GM21515 (cell line): ENCODE results near the gene SLC35C1.
A peak's percentile ranks its signal among the peaks of the same experiment; 100 is the strongest.
"Not testable (repeated sequence)": the region's sequence is repeated elsewhere in the genome, so short reads cannot be mapped to it uniquely, and the experiment has no call there.

ENCODE experiments used
- ATAC-seq: cut with Tn5 transposase; IDR thresholded peaks from one replicate; pipeline ENCODE4 v1.9.1; 2021; ENCODE audit not compliant: unreplicated experiment

Gene SLC35C1

GRCh38 chr11:45810431-45811108 lies 5.6 kb downstream of the SLC35C1 start:
- ATAC-seq, result no peak

GRCh38 chr11:45811109-45811435 lies 6.1 kb downstream of the SLC35C1 start:
- no peak for ATAC-seq

- ATAC-seq, result no peak
Observed at GRCh38 chr11:45811571-45812290, 6.8 kb downstream of the SLC35C1 start.

GRCh38 chr11:45812581-45813548 lies 7.9 kb downstream of the SLC35C1 start:
- ATAC-seq, result no peak

- ATAC-seq, result no peak
Observed at GRCh38 chr11:45815747-45816146, 10.8 kb downstream of the SLC35C1 start.

GRCh38 chr11:45816614-45817013 lies 11.7 kb downstream of the SLC35C1 start:
- ATAC-seq, result no peak

GRCh38 chr11:45817191-45817590 lies 12.2 kb downstream of the SLC35C1 start:
- ATAC-seq, result peak; percentile 87

- no peak for ATAC-seq
Observed at GRCh38 chr11:45818961-45819605, 14.1 kb downstream of the SLC35C1 start.

- no peak for ATAC-seq
Observed at GRCh38 chr11:45820211-45820857, 15.4 kb downstream of the SLC35C1 start.

- not testable (repeated sequence) for ATAC-seq
Observed at GRCh38 chr11:45826492-45826891, 21.5 kb downstream of the SLC35C1 start.

- no peak for ATAC-seq
Observed at GRCh38 chr11:45827123-45827522, 22.2 kb downstream of the SLC35C1 start.

GRCh38 chr11:45828996-45829395 lies 24.0 kb downstream of the SLC35C1 start:
- no peak for ATAC-seq

- no peak for ATAC-seq
Observed at GRCh38 chr11:45830596-45830995, 25.6 kb downstream of the SLC35C1 start.

GRCh38 chr11:45832811-45833441 lies 28.0 kb downstream of the SLC35C1 start:
- no peak for ATAC-seq

- ATAC-seq, result no peak
Observed at GRCh38 chr11:45833761-45834160, 28.8 kb downstream of the SLC35C1 start.

GRCh38 chr11:45834298-45834756 lies 29.4 kb downstream of the SLC35C1 start:
- ATAC-seq, result no peak

GRCh38 chr11:45839204-45839603 lies 34.3 kb downstream of the SLC35C1 start:
- no peak for ATAC-seq

- ATAC-seq, result not testable (repeated sequence)
Observed at GRCh38 chr11:45840251-45840650, 35.3 kb downstream of the SLC35C1 start.

GRCh38 chr11:45843158-45843924 lies 38.4 kb downstream of the SLC35C1 start:
- ATAC-seq, result no peak
